Stomach (tissue), 9 donors: ENCODE measurements around the gene TBK1. TPM values are rescaled to one million over a fixed set of nuclear protein-coding genes. Genes with fewer than 3 reads are reported as not detected.

Experiments
- DNase-seq, 2 donors: peaks; one replicate each; pipeline versions ENCODE4 v3.0.0 to v3.0.0-alpha.2; 2013 to 2019
- H3K27ac ChIP-seq, 5 donors: fragments of 200-600 bp in 4 of 5; sonication (generic) in 4 of 5; one replicate each; pipeline ENCODE4 v1.5.1; 2013 to 2019; ENCODE audit warnings: mild to moderate bottlenecking in 1 of 5, moderate library complexity in 1 of 5
- H3K27me3 ChIP-seq, 3 donors: fragments of 200-600 bp; sonication (generic); one replicate each; pipeline ENCODE4 v1.5.1; 2017 to 2019; ENCODE audit warnings: mixed run types in 1 of 3
- H3K36me3 ChIP-seq, 4 donors: fragments of 200-600 bp; sonication (generic); 1 replicate in 3 of 4; 2 replicates in 1 of 4; pipeline ENCODE4 v1.5.1; 2016 to 2019
- H3K4me1 ChIP-seq, 4 donors: fragments of 200-600 bp; sonication (generic); one replicate each; pipeline ENCODE4 v1.5.1; 2016 to 2019
- H3K4me3 ChIP-seq, 4 donors: fragments of 200-600 bp; sonication (generic) in 3 of 4; one replicate each; pipeline ENCODE4 v1.5.1; 2016 to 2019; ENCODE audit warnings: mild to moderate bottlenecking in 1 of 4
- H3K9me3 ChIP-seq, 4 donors: fragments of 200-600 bp; sonication (generic); one replicate each; pipeline ENCODE4 v1.5.1; 2016 to 2019
- EP300 ChIP-seq: sonication (generic); formaldehyde crosslinking; IDR thresholded peaks from one replicate; pipeline ENCODE4 v1.6.1; 2017; ENCODE audit warnings: antibody characterized with exemption
- POLR2A ChIP-seq, 4 donors: fragments of 450-650 bp; IDR thresholded peaks; one replicate each; pipeline ENCODE4 v1.6.1; 2016; ENCODE audit warnings: antibody characterized with exemption in 4 of 4, control low read depth in 2 of 4, mild to moderate bottlenecking in 1 of 4, moderate library complexity in 1 of 4
- POLR2AphosphoS5 ChIP-seq, 3 donors: sonication (generic); formaldehyde crosslinking; IDR thresholded peaks; one replicate each; pipeline ENCODE4 v1.6.1; 2016; ENCODE audit warnings: antibody characterized with exemption in 3 of 3
- WGBS, 5 donors: extraction: QIAGEN DNeasy Blood & Tissue Kit in 3 of 5; methylation state at CpG; one replicate each; pipeline versions ENCODE4 v1.1.5 to v1.1.7; 2013 to 2018; 5-methylcytosine and 5-hydroxymethylcytosine counted together
- intact Hi-C: fragments of 100-400 bp; cut with DNase I; formaldehyde crosslinking; loops from one replicate; pipeline ENCODE4 v1.15.1; 2023; ENCODE audit warnings: low total_unique reads
- polyA plus RNA-seq, 3 donors: library from polyadenylated mRNA; stranded (reverse); fragments of 200-250 nt; gene quantifications; one replicate each; pipeline ENCODE4 v1.2.3, GENCODE V29; 2013
- total RNA-seq, 5 donors: library from RNA; depleted of rRNA; stranded (reverse); fragments of >200 nt; gene quantifications; one replicate each; pipeline versions ENCODE4 v1.1.0 to v1.2.3, GENCODE V29; 2014 to 2016
- TF ChIP-seq, protein P1 (sequence below), 7 experiments: fragments of 450-650 bp in 4 of 7; fragments of 200-600 bp in 3 of 7; sonication (generic) in 3 of 7; IDR thresholded peaks; one replicate each; pipeline ENCODE4 v1.5.1; 2016 to 2019; ENCODE audit warnings: antibody characterized with exemption in 7 of 7, control low read depth in 2 of 7, mild to moderate bottlenecking in 1 of 7
- donor health status: healthy with polysubstance abuse.
- donor health status: Bipolar disorder and iron deficiency.
- donor health status: healthy.

Gene TBK1
- total and polyA plus RNA-seq, 8 donors, result 1.4 to 45.5 (median 12.4) TPM

DNA sequence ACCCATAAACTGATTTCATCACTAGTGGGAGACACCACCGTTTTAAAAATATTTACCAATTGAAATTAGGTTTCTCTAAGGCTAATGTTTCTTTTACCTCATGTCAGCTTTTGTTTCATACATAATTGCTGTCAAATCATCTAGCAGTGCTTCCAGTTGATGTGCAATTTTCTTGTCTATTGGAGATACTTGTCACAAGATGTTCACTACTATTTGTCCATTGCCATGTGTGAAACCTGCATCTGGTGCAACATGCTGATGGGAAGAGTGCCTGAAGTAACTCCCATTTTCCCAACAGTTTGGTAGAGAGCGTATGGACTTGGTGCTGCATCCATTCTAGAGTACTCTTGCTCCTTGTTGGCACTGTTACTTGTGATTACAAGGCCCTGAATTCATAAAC, 38.0 kb upstream of the TBK1 start:
- 79 to 91% (median 84%) methylated on average over 2 of the region's 2 CpGs for WGBS, 5 donors
- TF ChIP-seq POLR2A (IDR thresholded peaks at IDR 0.05), result no peak
- TF ChIP-seq POLR2AphosphoS5 (IDR thresholded peaks at IDR 0.05), result no peak
- TF ChIP-seq EP300, result no peak
- TF ChIP-seq, protein P1, sequence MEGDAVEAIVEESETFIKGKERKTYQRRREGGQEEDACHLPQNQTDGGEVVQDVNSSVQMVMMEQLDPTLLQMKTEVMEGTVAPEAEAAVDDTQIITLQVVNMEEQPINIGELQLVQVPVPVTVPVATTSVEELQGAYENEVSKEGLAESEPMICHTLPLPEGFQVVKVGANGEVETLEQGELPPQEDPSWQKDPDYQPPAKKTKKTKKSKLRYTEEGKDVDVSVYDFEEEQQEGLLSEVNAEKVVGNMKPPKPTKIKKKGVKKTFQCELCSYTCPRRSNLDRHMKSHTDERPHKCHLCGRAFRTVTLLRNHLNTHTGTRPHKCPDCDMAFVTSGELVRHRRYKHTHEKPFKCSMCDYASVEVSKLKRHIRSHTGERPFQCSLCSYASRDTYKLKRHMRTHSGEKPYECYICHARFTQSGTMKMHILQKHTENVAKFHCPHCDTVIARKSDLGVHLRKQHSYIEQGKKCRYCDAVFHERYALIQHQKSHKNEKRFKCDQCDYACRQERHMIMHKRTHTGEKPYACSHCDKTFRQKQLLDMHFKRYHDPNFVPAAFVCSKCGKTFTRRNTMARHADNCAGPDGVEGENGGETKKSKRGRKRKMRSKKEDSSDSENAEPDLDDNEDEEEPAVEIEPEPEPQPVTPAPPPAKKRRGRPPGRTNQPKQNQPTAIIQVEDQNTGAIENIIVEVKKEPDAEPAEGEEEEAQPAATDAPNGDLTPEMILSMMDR (IDR thresholded peaks at IDR 0.05), result no peak
- Histone ChIP-seq H3K36me3 (peaks cover 47 to 91% (median 89%) of the 10 kb centered on the region in 4 donors), H3K27ac (no peak overlapping the region), H3K4me1 (peaks cover 0 to under 1% (median 0%) of the 10 kb centered on the region in 4 donors), H3K9me3 (no peaks in the 10 kb centered on the region), H3K4me3 (no peak overlapping the region), H3K27me3 (no peaks in the 10 kb centered on the region)
- DNase-seq, result no peak
- intact Hi-C loops, result no loop called here

DNA sequence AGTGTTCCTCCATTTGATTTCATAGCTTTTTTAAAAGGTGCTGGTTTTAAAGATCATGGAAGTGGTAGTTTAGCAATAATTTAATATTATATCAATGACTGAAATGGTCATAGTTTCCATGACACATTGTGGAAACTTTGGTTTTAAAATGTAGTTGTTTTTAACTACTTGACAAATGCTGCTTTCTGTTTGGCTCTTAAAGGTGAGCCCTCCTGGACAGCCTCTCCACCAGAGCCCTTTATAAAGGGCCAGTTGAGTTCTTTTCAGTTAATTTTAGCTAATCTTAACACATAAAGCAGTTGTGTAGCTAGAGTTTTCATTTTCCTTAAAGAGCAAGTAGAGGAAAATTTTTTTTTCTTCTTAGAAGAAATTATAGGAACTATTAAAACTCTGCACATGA, 33.7 kb upstream of the TBK1 start:
- H3K9me3 ChIP-seq, result no peaks in the 10 kb centered on the region
- intact Hi-C loops, result no loop called here
- H3K4me3 ChIP-seq, result no peak overlapping the region
- TF ChIP-seq POLR2AphosphoS5 (IDR thresholded peaks at IDR 0.05) (no peak), EP300 (no peak)
- TF ChIP-seq, protein P1 (IDR thresholded peaks at IDR 0.05), result no peak
- H3K4me1 ChIP-seq, result no peaks in the 10 kb centered on the region
- no peaks in the 10 kb centered on the region for H3K27me3 ChIP-seq
- peaks cover 40 to 100% (median 100%) of the 10 kb centered on the region in 4 donors for H3K36me3 ChIP-seq
- DNase-seq, result no peak
- no peak overlapping the region for H3K27ac ChIP-seq

- no peak for TF ChIP-seq POLR2AphosphoS5 (IDR thresholded peaks at IDR 0.05)
- TF ChIP-seq, protein P1 (IDR thresholded peaks at IDR 0.05), result no peak
- no peak for TF ChIP-seq EP300
- TF ChIP-seq POLR2A (IDR thresholded peaks at IDR 0.05), result no peak
- H3K36me3 ChIP-seq, result peaks cover 49 to 100% (median 100%) of the 10 kb centered on the region in 4 donors
- intact Hi-C loops, result no loop called here
Measured at GRCh38 chr12:64419696-64420095, 32.2 kb upstream of the TBK1 start.

DNA sequence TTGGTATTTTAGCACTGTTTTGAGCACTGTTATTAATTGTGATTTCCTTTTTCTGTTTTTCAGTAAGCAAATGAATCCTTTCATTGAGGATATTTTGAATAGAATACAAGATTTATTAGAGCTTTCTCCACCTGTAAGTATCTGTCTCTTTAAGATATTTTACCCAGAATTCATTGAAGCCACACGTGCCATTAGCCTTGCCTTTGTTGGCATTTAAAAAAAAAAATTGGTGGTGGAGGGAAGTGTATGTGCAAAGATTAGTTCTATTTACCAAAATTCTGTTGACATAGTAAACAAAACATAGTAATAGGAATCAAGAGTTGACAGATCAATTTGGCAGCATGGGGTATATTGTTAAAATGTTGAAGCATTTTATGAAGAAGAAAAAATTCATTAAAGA, 23.9 kb upstream of the TBK1 start:
- whole genome bisulfite sequencing, 5 donors, result 12 to 24% (median 19%) methylated on average over 1 of the region's 1 CpG
- Histone ChIP-seq H3K36me3 (peaks cover 70 to 100% (median 100%) of the 10 kb centered on the region in 4 donors), H3K4me3 (no peak overlapping the region), H3K27ac (no peak overlapping the region), H3K27me3 (no peaks in the 10 kb centered on the region), H3K4me1 (peaks cover 0 to 16% (median 3%) of the 10 kb centered on the region in 4 donors), H3K9me3 (no peaks in the 10 kb centered on the region)
- intact Hi-C loops, result no loop called here
- DNase-seq, result no peak
- TF ChIP-seq, protein P1 (IDR thresholded peaks at IDR 0.05), result no peak
- TF ChIP-seq EP300 (no peak), POLR2A (IDR thresholded peaks at IDR 0.05) (no peak), POLR2AphosphoS5 (IDR thresholded peaks at IDR 0.05) (no peak)

More at GRCh38 chr12:64419696-64420095, 32.2 kb upstream of the TBK1 start:
- no peaks in the 10 kb centered on the region for H3K9me3 ChIP-seq
- H3K27ac ChIP-seq, result no peak overlapping the region
- H3K4me1 ChIP-seq, result no peaks in the 10 kb centered on the region
- no peak overlapping the region for H3K4me3 ChIP-seq
- H3K27me3 ChIP-seq, result no peaks in the 10 kb centered on the region
- 59 to 82% (median 61%) methylated on average over 3 of the region's 3 CpGs for WGBS, 5 donors
- DNase-seq, result no peak
